Body of pancreas (tissue), 4 donors: ENCODE data around the gene FAM193A.

Experiments used
- POLR2A ChIP-seq, 3 donors: fragments of 450-650 bp; IDR thresholded peaks; one replicate each; pipeline ENCODE4 v1.6.1; 2016; ENCODE audit warnings: antibody characterized with exemption in 3 of 3, mild to moderate bottlenecking in 2 of 3
- TF ChIP-seq, protein P1 (sequence below), 7 experiments: fragments of 450-650 bp in 4 of 7; fragments of 200-600 bp in 3 of 7; sonication (generic) in 3 of 7; IDR thresholded peaks; one replicate each; pipeline ENCODE4 v1.5.1; 2016 to 2019; ENCODE audit warnings: antibody characterized with exemption in 7 of 7

- TF ChIP-seq, protein P1, sequence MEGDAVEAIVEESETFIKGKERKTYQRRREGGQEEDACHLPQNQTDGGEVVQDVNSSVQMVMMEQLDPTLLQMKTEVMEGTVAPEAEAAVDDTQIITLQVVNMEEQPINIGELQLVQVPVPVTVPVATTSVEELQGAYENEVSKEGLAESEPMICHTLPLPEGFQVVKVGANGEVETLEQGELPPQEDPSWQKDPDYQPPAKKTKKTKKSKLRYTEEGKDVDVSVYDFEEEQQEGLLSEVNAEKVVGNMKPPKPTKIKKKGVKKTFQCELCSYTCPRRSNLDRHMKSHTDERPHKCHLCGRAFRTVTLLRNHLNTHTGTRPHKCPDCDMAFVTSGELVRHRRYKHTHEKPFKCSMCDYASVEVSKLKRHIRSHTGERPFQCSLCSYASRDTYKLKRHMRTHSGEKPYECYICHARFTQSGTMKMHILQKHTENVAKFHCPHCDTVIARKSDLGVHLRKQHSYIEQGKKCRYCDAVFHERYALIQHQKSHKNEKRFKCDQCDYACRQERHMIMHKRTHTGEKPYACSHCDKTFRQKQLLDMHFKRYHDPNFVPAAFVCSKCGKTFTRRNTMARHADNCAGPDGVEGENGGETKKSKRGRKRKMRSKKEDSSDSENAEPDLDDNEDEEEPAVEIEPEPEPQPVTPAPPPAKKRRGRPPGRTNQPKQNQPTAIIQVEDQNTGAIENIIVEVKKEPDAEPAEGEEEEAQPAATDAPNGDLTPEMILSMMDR (IDR thresholded peaks at IDR 0.05): no peak
- no peak for TF ChIP-seq POLR2A (IDR thresholded peaks at IDR 0.05)
Observed at GRCh38 chr4:2648159-2648814, 111.8 kb downstream of the FAM193A start.
